WERI-Rb-1 (cell line): ENCODE results near the gene GOLGB1.

Source experiments
- DNase-seq: peaks from one replicate; pipeline ENCODE4 v3.0.0-alpha.2; 2020
- H3K27ac ChIP-seq: fragments of 250-450 bp; sonication (Bioruptor Pico); 2 replicates; pipeline ENCODE4 v1.5.1; 2020; ENCODE audit warnings: mild to moderate bottlenecking, moderate library complexity
- H3K27me3 ChIP-seq: fragments of 250-450 bp; sonication (Bioruptor Pico); 2 replicates; pipeline ENCODE4 v1.5.1; 2021; ENCODE audit warnings: mild to moderate bottlenecking, low read depth, moderate library complexity; ENCODE audit not compliant: insufficient read depth, severe bottlenecking
- H3K36me3 ChIP-seq: fragments of 250-450 bp; sonication (Bioruptor Pico); 2 replicates; pipeline ENCODE4 v1.5.1; 2020; ENCODE audit warnings: mild to moderate bottlenecking, moderate library complexity
- H3K4me3 ChIP-seq: 2 replicates; pipeline ENCODE4 v1.5.1; 2011; ENCODE audit warnings: low read depth, mild to moderate bottlenecking, control low read depth, low read length
- H3K9me3 ChIP-seq: fragments of 250-450 bp; sonication (Bioruptor Pico); 2 replicates; pipeline ENCODE4 v1.5.1; 2021; ENCODE audit warnings: mild to moderate bottlenecking, moderate library complexity; ENCODE audit not compliant: severe bottlenecking
- CTCF ChIP-seq: IDR thresholded peaks from 2 replicates; pipeline ENCODE4 v1.5.1; 2011; ENCODE audit warnings: low read depth, mild to moderate bottlenecking, control low read depth, inconsistent platforms, low read length

GOLGB1 gene

GRCh38 chr3:121649645-121650044 is 99.9 kb downstream of the GOLGB1 start:
- H3K27ac ChIP-seq: no peak overlapping the region
- no peaks in the 10 kb centered on the region for H3K9me3 ChIP-seq
- no peaks in the 10 kb centered on the region for H3K36me3 ChIP-seq
- no peak for TF ChIP-seq CTCF
- H3K4me3 ChIP-seq: no peak overlapping the region
- DNase-seq: no peak
- no peaks in the 10 kb centered on the region for H3K27me3 ChIP-seq

GRCh38 chr3:121648219-121648958 is 101.2 kb downstream of the GOLGB1 start:
- Histone ChIP-seq H3K27me3 (no peaks in the 10 kb centered on the region), H3K27ac (no peak overlapping the region), H3K9me3 (no peaks in the 10 kb centered on the region), H3K4me3 (no peak overlapping the region), H3K36me3 (no peaks in the 10 kb centered on the region)
- TF ChIP-seq CTCF: no peak
- no peak for DNase-seq

- H3K36me3 ChIP-seq: no peaks in the 10 kb centered on the region
Observed at GRCh38 chr3:121645054-121645453, 104.5 kb downstream of the GOLGB1 start.

GRCh38 chr3:121642601-121643314 is 106.8 kb downstream of the GOLGB1 start:
- no peak for DNase-seq
- Histone ChIP-seq H3K27me3 (no peaks in the 10 kb centered on the region), H3K4me3 (no peak overlapping the region), H3K9me3 (no peaks in the 10 kb centered on the region), H3K36me3 (no peaks in the 10 kb centered on the region), H3K27ac (no peak overlapping the region)
- no peak for TF ChIP-seq CTCF

More at GRCh38 chr3:121645054-121645453, 104.5 kb downstream of the GOLGB1 start:
- TF ChIP-seq CTCF: no peak
- H3K27me3 ChIP-seq: no peaks in the 10 kb centered on the region
- DNase-seq: no peak
- H3K27ac ChIP-seq: no peak overlapping the region
- H3K4me3 ChIP-seq: no peak overlapping the region
- no peaks in the 10 kb centered on the region for H3K9me3 ChIP-seq

- no peaks in the 10 kb centered on the region for H3K36me3 ChIP-seq
- no peak overlapping the region for H3K27ac ChIP-seq
- H3K9me3 ChIP-seq: no peaks in the 10 kb centered on the region
- no peak for DNase-seq
- no peak for TF ChIP-seq CTCF
- no peaks in the 10 kb centered on the region for H3K27me3 ChIP-seq
- H3K4me3 ChIP-seq: no peak overlapping the region
Observed at GRCh38 chr3:121641127-121641526, 108.4 kb downstream of the GOLGB1 start.
